H9 (cell line): ENCODE results near the gene SIL1. TPM values are rescaled to one million over a fixed set of nuclear protein-coding genes. Genes with fewer than 3 reads are reported as not detected.

Experiments
- DNase-seq: peaks from one replicate; pipeline ENCODE4 v3.0.0-alpha.2; 2017
- H2AFZ ChIP-seq: one replicate; pipeline ENCODE4 v1.6.1; 2013; ENCODE audit warnings: mild to moderate bottlenecking, low read length, control low read depth, moderate library complexity
- H2AK5ac ChIP-seq: 2 replicates; pipeline ENCODE4 v1.6.1; 2013; ENCODE audit warnings: low read length, control low read depth, mixed read lengths; ENCODE audit not compliant: insufficient read length
- H2BK120ac ChIP-seq: one replicate; pipeline ENCODE4 v1.6.1; 2013; ENCODE audit warnings: low read depth, mild to moderate bottlenecking, low read length, control low read depth, inconsistent platforms; ENCODE audit not compliant: poor library complexity, severe bottlenecking
- H2BK12ac ChIP-seq: 2 replicates; pipeline ENCODE4 v1.6.1; 2013; ENCODE audit warnings: low read length, control low read depth, mixed read lengths, low read depth; ENCODE audit not compliant: insufficient read length
- H2BK15ac ChIP-seq: 2 replicates; pipeline ENCODE4 v1.6.1; 2013; ENCODE audit warnings: low read depth, low read length, control low read depth
- H2BK20ac ChIP-seq: one replicate; pipeline ENCODE4 v1.6.1; 2013; ENCODE audit warnings: low read depth, mild to moderate bottlenecking, low read length, control low read depth, inconsistent platforms; ENCODE audit not compliant: poor library complexity, severe bottlenecking
- H2BK5ac ChIP-seq: 2 replicates; pipeline ENCODE4 v1.6.1; 2013; ENCODE audit warnings: low read length, control low read depth, mixed read lengths; ENCODE audit not compliant: insufficient read length
- H3K14ac ChIP-seq: 2 replicates; pipeline ENCODE4 v1.6.1; 2013; ENCODE audit warnings: low read length, control low read depth; ENCODE audit not compliant: insufficient read depth
- H3K18ac ChIP-seq: 2 replicates; pipeline ENCODE4 v1.6.1; 2013; ENCODE audit warnings: low read depth, mild to moderate bottlenecking, mixed read lengths, low read length, control low read depth; ENCODE audit not compliant: insufficient read length
- H3K23ac ChIP-seq: 2 replicates; pipeline ENCODE4 v1.6.1; 2013; ENCODE audit warnings: low read length, control low read depth, mixed read lengths, low read depth; ENCODE audit not compliant: insufficient read length
- H3K23me2 ChIP-seq: 2 replicates; pipeline ENCODE4 v1.6.1; 2013; ENCODE audit warnings: low read depth, mild to moderate bottlenecking, mixed read lengths, low read length, control low read depth; ENCODE audit not compliant: insufficient read length, poor library complexity, severe bottlenecking
- H3K27ac ChIP-seq: 2 replicates; pipeline ENCODE4 v1.5.1; 2013; ENCODE audit warnings: low read length, control low read depth, mixed read lengths, low read depth; ENCODE audit not compliant: insufficient read length
- H3K27me3 ChIP-seq: 2 replicates; pipeline ENCODE4 v1.6.1; 2013; ENCODE audit warnings: low read length, control low read depth, inconsistent platforms; ENCODE audit not compliant: insufficient read depth
- H3K4ac ChIP-seq: 2 replicates; pipeline ENCODE4 v1.6.1; 2013; ENCODE audit warnings: low read depth, mild to moderate bottlenecking, control low read depth, inconsistent platforms, low read length, moderate library complexity
- H3K4me1 ChIP-seq: 2 replicates; pipeline ENCODE4 v1.6.1; 2013; ENCODE audit warnings: low read length, control low read depth, inconsistent platforms; ENCODE audit not compliant: insufficient read depth
- H3K4me2 ChIP-seq: 2 replicates; pipeline ENCODE4 v1.6.1; 2013; ENCODE audit warnings: low read length, control low read depth, mixed read lengths; ENCODE audit not compliant: insufficient read length, insufficient read depth
- H3K56ac ChIP-seq: 2 replicates; pipeline ENCODE4 v1.6.1; 2013; ENCODE audit warnings: low read depth, mild to moderate bottlenecking, mixed read lengths, low read length, control low read depth; ENCODE audit not compliant: insufficient read length
- H3K79me1 ChIP-seq: 2 replicates; pipeline ENCODE4 v1.6.1; 2013; ENCODE audit warnings: low read depth, mild to moderate bottlenecking, moderate library complexity, low read length, control low read depth, inconsistent platforms; ENCODE audit not compliant: insufficient read depth, poor library complexity, severe bottlenecking
- H3K79me2 ChIP-seq: 2 replicates; pipeline ENCODE4 v1.6.1; 2013; ENCODE audit warnings: low read length, control low read depth, inconsistent platforms; ENCODE audit not compliant: insufficient read depth
- H3K9ac ChIP-seq: 2 replicates; pipeline ENCODE4 v1.6.1; 2013; ENCODE audit warnings: low read length, control low read depth, mixed read lengths; ENCODE audit not compliant: insufficient read length; ENCODE audit errors: extremely low read depth
- H3K9me3 ChIP-seq: one replicate; pipeline ENCODE4 v1.6.1; 2013; ENCODE audit warnings: low read depth, low read length, inconsistent platforms; ENCODE audit not compliant: control insufficient read depth
- H3T11ph ChIP-seq: one replicate; pipeline ENCODE4 v1.6.1; 2013; ENCODE audit warnings: mild to moderate bottlenecking, low read length, control low read depth, inconsistent platforms
- H4K20me1 ChIP-seq: one replicate; pipeline ENCODE4 v1.6.1; 2013; ENCODE audit not compliant: control insufficient read depth, insufficient read length, insufficient read depth
- H4K5ac ChIP-seq: 2 replicates; pipeline ENCODE4 v1.6.1; 2013; ENCODE audit warnings: low read depth, mild to moderate bottlenecking, mixed read lengths, low read length, control low read depth; ENCODE audit not compliant: insufficient read length
- H4K8ac ChIP-seq: replicated peaks from 2 replicates; pipeline ENCODE4 v1.6.1; 2013; ENCODE audit warnings: low read length, control low read depth, mixed read lengths, low read depth; ENCODE audit not compliant: insufficient read length
- H4K91ac ChIP-seq: 2 replicates; pipeline ENCODE4 v1.6.1; 2013; ENCODE audit warnings: low read depth, mild to moderate bottlenecking, moderate library complexity, mixed read lengths, low read length, control low read depth; ENCODE audit not compliant: insufficient read length
- H3K27ac Mint-ChIP-seq, 3 experiments: 2 replicates in 2 of 3; 3 replicates in 1 of 3; pipeline ENCODE4 v1.8.0; 2020 to 2021; ENCODE audit warnings: mixed read lengths in 3 of 3, mild to moderate bottlenecking in 1 of 3, moderate library complexity in 1 of 3
- H3K27me3 Mint-ChIP-seq: 2 replicates; pipeline ENCODE4 v1.8.0; 2021; ENCODE audit warnings: low read depth, mild to moderate bottlenecking, moderate library complexity, mixed read lengths
- H3K36me3 Mint-ChIP-seq, 3 experiments: 2 replicates in 2 of 3; 3 replicates in 1 of 3; pipeline ENCODE4 v1.8.0; 2020 to 2021; ENCODE audit warnings: low read depth in 3 of 3, mixed read lengths in 3 of 3; ENCODE audit not compliant: insufficient read depth in 1 of 3
- H3K4me1 Mint-ChIP-seq, 2 experiments: 2 replicates each; pipeline ENCODE4 v1.8.0; 2020; ENCODE audit warnings: mixed read lengths in 2 of 2
- H3K4me3 Mint-ChIP-seq, 2 experiments: 2 replicates in 1 of 2; 3 replicates in 1 of 2; pipeline ENCODE4 v1.8.0; 2020 to 2021; ENCODE audit warnings: mild to moderate bottlenecking in 2 of 2, mixed read lengths in 2 of 2, moderate library complexity in 1 of 2
- H3K9me3 Mint-ChIP-seq, 2 experiments: 2 replicates in 1 of 2; 3 replicates in 1 of 2; pipeline ENCODE4 v1.8.0; 2020; ENCODE audit warnings: mild to moderate bottlenecking in 2 of 2, mixed read lengths in 2 of 2, moderate library complexity in 1 of 2
- CTCF ChIP-seq: fragments of 200-600 bp; sonication (generic); conservative IDR thresholded peaks from 3 replicates; pipeline ENCODE4 v1.8.0; 2021; ENCODE audit warnings: antibody characterized with exemption, mild to moderate bottlenecking
- WGBS: extraction: QIAGEN DNeasy Blood & Tissue Kit; methylation state at CpG from one replicate; pipeline ENCODE4 v1.1.7; 2013; ENCODE audit warnings: missing lambda C conversion rate, low lambda C conversion rate, mixed read lengths; ENCODE audit not compliant: insufficient read length; ENCODE audit errors: extremely low coverage; 5-methylcytosine and 5-hydroxymethylcytosine counted together
- total RNA-seq: library from RNA; stranded (reverse); gene quantifications from 2 replicates; pipeline ENCODE4 v1.2.1, GENCODE V29; 2021

The SIL1 gene
- total RNA-seq, 1 experiment from 2014 or later = 10.6 TPM

GRCh38 chr5:139014726-139015125 is 183.4 kb downstream of the SIL1 start:
- Mint-ChIP-seq H3K9me3 (no peaks in the 10 kb centered on the region; a peak in 1 of 5 replicates), H3K4me3 (no peak overlapping the region), H3K4me1 (peaks cover 5 to 8% of the 10 kb centered on the region in 2 experiments; a peak in 3 of 4 replicates), H3K27me3 (no peaks in the 10 kb centered on the region), H3K27ac (no peak overlapping the region), H3K36me3 (peaks cover 0 to 5% (median 0%) of the 10 kb centered on the region in 3 experiments; a peak in 1 of 7 replicates)
- Histone ChIP-seq H3K56ac (no peak overlapping the region), H2BK12ac (no peak overlapping the region), H3K79me2 (no peaks in the 10 kb centered on the region), H3K23ac (no peak overlapping the region), H4K91ac (no peak overlapping the region), H2AFZ (no peak overlapping the region), H3K23me2 (no peaks in the 10 kb centered on the region), H3K14ac (no peak overlapping the region), H3K18ac (no peak overlapping the region), H3K27me3 (no peaks in the 10 kb centered on the region), H3K4ac (no peak overlapping the region), H3K4me2 (no peak overlapping the region), H3K9me3 (no peaks in the 10 kb centered on the region), H2AK5ac (no peak overlapping the region), H3T11ph (no peak overlapping the region), H4K5ac (no peak overlapping the region), H2BK20ac (no peak overlapping the region), H3K9ac (no peak overlapping the region), H3K27ac (no peak overlapping the region), H4K8ac (no peak overlapping the region), H4K20me1 (no peaks in the 10 kb centered on the region), H2BK5ac (no peak overlapping the region), H2BK120ac (no peak overlapping the region), H2BK15ac (no peak overlapping the region), H3K4me1 (no peaks in the 10 kb centered on the region), H3K79me1 (no peaks in the 10 kb centered on the region)
- DNase-seq = no peak
- no peak for TF ChIP-seq CTCF
- WGBS = no CpG with 5 or more reads among the region's 4 CpGs
